GM19193 (cell line): Measurements from ENCODE around the gene CTNNAL1.

Source experiments
- POLR2A ChIP-seq: IDR thresholded peaks from 4 replicates; pipeline ENCODE4 v1.6.1; 2011; ENCODE audit not compliant: insufficient read depth, insufficient read length; ENCODE audit errors: extremely low read depth

Gene CTNNAL1

DNA sequence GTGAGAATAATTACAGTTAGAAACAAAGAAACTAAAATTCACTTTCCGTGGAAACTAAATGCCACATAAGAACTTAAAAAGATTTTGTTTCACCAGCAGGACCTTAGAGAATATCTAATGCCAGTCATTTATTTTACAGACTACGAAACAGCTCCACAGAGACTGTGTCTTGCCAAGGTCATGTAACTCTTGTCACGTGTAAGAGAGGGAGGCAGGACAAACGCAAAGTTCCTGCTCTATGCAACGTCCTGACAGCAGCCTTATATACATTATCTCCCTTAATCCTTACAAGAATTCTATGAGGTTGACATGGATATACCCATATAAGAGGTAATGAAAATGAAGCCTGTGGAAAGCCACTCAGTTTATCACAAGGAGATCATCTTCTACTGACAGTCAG is 39.4 kb downstream of the CTNNAL1 start:
- no peak for TF ChIP-seq POLR2A

DNA sequence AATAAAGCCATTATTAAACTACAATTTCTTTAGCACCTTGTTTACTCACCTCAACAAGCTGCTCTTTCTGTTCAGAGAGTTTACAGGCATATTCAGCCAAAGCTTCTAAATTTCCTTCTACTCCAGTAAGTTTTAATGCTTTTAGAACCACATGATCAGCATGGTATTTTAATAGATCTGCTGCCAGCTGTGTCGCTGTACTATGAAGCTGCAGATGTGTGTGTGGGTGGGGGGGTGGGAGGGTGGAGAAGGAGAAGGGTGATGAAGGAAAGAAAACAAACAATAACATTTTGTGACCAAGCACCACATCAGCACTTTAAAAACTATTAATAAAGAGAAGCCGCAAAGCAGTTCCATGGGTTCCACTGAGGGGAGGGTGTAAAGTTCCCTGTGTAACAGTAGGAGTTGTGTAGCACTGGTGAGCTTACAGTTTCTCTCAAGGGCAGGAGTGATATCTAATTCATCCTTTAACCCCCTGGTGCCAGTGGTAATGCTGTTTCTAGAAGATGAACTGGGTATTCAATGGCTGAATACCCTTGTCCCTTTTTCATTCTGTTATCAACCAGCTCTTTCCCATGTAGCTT is 40.6 kb downstream of the CTNNAL1 start:
- TF ChIP-seq POLR2A = no peak

DNA sequence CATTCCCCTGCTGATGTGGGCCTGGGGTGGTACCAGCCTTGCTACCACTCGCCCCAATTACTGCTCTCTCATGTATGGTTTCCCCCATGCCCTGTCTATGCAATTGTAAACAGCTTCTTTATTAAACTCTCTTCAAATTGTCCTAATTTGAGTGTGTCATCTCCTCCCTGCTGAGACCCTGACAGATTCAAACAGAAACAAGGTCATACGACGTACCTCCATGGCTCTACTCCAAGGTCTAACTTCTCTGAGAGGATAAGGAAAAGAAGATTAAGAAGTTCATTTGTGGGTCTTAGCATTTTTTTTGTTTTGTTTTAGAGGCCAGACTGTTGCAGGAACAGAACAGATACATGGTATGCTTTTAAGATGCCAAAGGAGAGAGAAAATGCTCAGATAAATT is 41.1 kb downstream of the CTNNAL1 start:
- TF ChIP-seq POLR2A = no peak

DNA sequence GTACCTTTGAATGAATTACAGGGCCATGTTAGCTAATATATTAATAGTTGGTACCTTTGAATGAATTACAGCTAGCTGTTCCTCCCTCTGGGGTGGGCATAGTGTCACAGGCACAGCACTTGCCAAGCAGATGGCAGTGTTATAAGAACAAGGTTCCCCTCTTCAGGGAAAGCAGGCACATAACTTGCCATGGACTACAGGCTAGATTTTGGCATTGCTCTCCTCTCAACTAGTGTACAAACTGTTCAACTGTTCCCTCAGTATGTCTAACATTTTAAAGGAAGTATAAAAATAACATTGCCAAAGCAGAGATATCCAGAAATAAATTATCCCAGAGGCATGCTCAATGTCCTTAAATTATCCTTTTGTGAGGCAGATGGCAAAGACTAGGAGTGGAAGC is 45.4 kb downstream of the CTNNAL1 start:
- TF ChIP-seq POLR2A = no peak

DNA sequence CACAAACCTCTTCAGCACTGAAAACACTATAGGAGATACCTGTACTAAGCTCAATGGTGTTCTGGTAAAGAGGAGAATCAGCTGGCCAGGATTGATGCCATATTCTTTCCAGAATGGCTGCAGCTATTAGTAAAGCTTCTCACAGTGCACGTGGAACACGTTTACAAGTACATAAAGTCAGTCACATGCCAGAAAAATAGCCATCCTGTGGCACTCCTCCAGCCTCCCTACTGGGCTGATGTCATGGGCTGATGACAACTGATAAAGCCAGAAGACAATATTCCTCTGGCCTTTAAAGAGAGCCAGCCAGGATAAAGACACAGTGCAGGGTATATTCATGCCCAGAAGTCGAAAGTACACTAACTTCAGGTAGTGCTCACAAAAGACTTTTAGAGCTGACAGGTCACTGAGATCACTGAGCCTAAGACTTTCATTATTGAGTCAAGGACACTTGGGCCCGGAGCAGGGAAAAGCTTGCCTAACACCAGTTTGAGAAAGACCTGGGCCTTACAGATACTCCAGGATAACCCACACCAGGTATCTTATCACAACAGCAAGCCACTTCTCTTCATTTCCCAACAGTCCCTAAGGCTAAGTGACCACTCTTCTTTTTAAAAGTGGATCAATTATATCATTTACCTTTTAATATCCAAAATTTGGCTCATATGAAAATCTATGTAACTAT is 49.7 kb downstream of the CTNNAL1 start:
- no peak for TF ChIP-seq POLR2A

DNA sequence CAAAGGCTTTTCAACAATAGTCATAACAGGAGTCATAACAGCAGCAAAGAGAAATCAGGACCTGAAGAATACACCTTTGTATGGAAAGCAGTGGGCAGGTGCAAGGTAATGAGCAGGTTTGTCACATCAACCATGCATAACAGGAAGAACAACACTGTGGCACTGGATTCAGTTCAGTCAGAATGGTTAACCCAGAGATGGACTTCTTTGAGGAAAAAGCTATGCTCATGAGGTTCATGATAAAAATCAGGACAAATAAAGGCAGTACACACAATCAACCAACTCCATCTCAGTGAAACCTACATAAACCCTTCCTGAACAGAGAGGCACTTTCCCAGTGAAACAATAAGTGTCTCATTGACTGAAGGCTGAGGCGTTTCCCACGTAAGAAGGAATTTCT is 52.1 kb downstream of the CTNNAL1 start:
- TF ChIP-seq POLR2A = no peak

DNA sequence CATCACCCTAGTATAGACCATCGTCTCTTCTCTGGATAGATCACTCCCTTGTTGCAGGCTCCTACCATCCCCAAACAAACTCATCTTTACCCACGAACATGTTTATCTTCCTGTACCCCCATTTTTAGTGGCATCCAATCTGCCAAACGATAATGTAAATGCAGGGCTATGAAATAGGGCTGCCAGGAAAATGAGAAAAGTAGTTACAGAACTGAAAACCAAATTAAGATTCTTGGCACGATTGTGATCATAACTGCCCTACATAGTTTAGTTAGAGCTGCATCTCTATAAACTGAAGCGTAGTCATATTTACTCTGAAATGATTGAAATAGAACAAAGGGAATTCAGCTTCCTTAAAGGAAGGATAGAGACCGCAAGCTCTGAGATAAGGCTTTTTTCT is 53.0 kb downstream of the CTNNAL1 start:
- TF ChIP-seq POLR2A = no peak

DNA sequence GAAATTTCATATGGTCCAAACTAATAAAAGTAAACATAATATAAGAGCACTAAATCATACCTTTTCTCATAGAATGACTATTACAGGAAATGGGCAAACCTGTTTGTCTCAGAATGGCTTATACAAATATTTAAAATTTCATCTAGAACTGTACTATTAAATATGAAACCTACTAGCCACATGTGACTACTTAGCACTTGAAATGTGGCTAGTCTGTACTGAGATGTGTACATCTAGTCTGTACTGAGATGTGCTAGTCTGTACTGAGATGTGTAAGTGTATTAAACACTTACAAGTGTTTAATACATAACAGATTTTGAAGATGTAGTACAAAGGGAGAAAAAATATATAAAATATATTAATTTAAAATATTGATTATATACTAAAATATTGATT is 56.7 kb downstream of the CTNNAL1 start:
- TF ChIP-seq POLR2A = no peak

DNA sequence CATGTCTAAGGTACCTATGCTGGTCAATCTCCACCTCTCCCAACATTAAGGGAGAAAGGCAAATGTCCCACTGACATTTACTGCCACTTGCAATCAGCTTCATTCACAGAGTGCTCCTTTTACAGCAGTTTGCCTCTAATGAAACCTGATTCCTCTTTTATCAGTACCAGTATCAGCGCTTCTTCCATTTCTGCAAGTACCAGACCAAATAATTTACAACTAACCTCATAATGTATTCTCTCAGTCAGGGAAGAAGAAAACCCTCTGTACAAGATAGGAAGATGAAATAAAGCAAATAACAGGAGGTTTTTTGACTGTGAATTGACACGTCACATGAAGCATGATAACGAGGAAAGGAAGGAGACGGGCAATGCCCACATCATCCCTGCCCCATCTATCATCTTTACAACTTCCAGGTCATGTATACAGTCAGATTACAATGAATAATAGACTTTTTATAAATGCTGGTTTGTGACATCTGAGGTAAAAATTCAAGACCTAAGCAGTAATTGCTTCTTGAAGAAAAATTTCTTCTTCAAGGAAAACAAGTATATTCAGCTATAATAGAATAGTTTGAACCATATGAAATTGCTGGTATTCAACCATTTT is 57.2 kb downstream of the CTNNAL1 start:
- no peak for TF ChIP-seq POLR2A

DNA sequence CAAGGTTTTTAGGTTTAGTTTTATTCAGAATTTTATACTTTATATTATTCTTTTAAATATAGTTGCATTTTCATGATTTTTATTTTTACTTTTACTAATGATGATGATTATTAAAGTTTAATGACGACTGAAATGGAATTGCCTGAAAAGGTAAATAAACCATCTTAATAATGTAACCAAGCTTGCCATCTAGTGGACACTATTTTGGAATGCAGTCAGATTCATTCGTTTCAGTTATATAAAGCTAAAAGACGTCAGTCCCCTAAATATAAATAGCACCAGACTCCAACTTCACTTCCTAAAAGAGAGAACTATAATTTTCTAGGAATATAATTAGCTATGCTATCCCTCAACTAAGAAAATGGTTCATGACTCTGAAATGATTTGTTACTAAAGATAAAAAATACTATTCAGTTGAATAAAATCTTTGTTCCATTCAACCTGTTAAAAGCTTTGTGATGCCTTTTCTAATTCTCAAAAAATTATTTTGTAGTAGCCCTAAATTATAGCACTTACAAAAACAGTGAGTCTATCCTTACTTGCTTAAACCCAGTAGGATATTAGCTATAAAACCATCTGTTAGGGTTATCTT is 59.2 kb downstream of the CTNNAL1 start:
- TF ChIP-seq POLR2A = no peak

DNA sequence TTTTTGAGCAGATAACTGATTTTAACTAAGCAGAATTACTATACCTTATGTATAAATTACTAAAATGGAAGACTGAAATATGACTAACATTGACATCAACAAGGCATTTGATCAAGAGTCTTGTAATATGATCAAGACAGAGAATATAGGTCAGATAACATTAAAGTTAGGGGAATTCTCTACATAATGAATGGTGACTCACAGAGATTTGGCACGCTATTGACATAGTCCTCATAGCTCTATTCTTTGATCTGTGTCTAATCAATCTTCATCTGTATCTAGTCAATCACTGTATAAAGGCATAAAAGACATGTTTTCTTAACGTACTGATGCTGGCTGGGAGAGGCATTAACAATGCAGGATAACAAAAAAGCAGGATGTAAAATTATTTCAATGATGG is 61.7 kb downstream of the CTNNAL1 start:
- no peak for TF ChIP-seq POLR2A

DNA sequence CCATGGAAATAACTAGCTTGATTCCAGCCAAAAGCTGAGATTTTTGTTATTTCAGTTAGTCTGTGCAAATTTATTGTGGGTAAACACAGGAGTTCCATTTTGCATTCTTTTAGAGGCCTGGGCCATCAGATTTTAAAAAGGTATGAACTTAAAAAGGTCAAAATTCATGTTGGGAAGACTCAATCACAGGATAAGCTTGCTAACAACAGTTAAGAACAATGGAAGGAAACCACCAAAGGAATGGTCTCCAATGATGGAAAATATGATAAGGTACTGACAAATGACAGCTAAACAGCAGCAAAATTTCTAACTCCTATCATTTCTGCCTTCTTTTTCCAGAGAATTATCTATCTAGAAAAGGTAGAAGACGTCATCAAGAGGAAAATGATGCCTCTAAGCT is 63.1 kb downstream of the CTNNAL1 start:
- TF ChIP-seq POLR2A = no peak

DNA sequence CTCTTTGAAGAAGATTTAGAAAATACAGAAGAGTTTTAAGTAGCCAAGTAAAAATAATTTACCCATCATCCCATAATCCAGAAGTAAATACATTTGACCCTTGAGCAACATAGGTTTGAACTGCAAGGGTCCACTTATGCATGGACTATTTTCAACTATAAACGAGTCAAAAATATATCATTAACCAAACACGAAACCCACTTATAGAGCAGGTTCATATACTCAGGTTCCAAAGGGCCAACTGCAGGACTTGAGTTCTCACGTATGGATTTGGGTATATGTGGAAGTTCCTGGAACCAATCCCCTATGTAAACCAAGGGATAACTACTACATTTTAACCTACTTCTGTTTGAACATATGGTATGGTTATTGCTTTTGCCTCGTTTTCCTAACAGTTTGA is 73.3 kb downstream of the CTNNAL1 start:
- no peak for TF ChIP-seq POLR2A

DNA sequence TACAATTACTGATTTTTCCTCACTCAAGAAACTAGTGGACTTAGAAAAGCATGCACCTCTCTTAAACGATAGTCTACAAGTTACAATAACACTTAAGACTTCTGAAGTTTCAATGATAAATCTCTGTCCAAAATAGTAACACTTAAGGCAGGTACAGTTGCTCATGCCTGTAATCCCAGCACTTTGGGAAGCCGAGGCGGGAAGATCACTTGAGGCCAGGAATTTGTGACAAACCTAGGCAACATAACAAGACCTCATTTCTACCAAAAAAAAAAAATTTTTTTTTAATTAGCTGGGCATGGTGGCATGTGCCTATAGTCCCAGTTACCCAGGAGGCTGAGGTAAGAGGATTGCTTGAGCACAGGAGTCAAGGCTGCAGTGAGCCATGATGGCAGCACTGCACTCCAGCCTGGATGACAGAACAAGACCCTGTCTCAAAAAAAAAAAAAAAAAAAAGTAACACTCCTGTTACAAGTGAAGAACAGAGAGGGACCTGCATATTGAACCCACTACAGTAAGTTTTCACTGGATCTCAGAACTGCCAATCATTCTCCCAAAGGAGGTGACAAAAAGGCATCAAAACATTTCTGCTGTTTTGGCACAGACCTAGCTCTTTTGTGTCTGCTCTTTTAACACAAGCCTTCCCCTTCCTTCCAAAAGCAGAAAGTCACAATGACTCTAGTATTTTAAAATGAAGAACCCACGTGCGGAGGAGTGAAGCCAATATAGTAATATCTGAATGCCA is 75.6 kb downstream of the CTNNAL1 start:
- TF ChIP-seq POLR2A = no peak

DNA sequence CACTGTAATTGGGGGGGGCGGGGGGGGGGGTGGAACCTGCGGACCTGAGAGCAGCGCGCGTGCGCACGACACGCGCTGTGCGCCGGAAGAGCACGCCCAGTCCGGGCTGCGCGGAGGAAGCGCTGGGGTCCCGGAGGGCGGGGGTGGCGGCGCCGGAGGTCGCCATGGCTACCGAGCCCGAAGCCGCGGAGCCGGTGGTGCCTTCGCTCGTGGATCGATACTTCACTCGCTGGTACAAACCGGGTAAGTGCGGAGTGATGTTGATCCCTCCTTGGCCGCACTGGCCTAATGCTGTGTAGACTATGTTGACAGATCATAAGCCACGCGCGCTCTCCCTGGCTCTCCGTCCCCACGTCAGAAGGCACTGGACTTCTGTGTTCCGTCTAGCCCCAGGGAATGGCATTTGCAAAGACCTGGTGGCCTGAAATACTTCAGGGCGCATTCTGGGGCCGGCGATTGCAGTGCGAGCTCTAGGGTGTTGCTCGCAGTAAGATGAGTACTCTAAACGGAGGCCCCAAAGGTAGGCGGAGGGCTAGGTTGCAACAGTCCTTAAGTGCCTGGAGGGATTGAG is 78.9 kb downstream of the CTNNAL1 start, which contains the start of gene ABITRAM:
ABITRAM (plus strand) TSS at position 78 of the 571 bp plus-strand sequence; CDS start at position 165, 87 bp downstream.
- peak; percentile 11 for TF ChIP-seq POLR2A
